ENCODE results near the gene LRRC52. TPM values are rescaled to one million over a fixed set of nuclear protein-coding genes. Genes with fewer than 3 reads are reported as not detected.
"Not testable (repeated sequence)": the region's sequence is repeated elsewhere in the genome, so short reads cannot be mapped to it uniquely, and the experiment has no call there.

LRRC52 gene
- total RNA-seq, 1 donor from 2014 or later = not detected

- no peak for TF ChIP-seq POLR2A (IDR thresholded peaks at IDR 0.05)
- no peak for TF ChIP-seq CTCF (IDR thresholded peaks at IDR 0.05)
- TF ChIP-seq POLR2AphosphoS5 (IDR thresholded peaks at IDR 0.05; ENCODE audit: insufficient read depth in 1 of 2, low read depth in 1 of 2) = no peak
- DNase-seq (ENCODE audit: extremely low spot score in 2 of 2) = no peak
- intact Hi-C loops (cut with DNase I) = no loop called here
- no peaks in the 10 kb centered on the region for H3K9me3 ChIP-seq
- no peaks in the 10 kb centered on the region for H3K27me3 ChIP-seq
- no peaks in the 10 kb centered on the region for H3K36me3 ChIP-seq
- no peak overlapping the region for H3K27ac ChIP-seq
- no peaks in the 10 kb centered on the region for H3K4me1 ChIP-seq
- no peak overlapping the region for H3K4me3 ChIP-seq
These were observed 61.4 kb downstream of the LRRC52 start for GRCh38 chr1:165605246-165605645.

- H3K36me3 ChIP-seq; H3K27me3 ChIP-seq; H3K4me1 ChIP-seq; H3K27ac ChIP-seq; H3K4me3 ChIP-seq; intact Hi-C loops (cut with DNase I); H3K9me3 ChIP-seq; DNase-seq (ENCODE audit: extremely low spot score in 2 of 2): not testable (repeated sequence)
These were observed 62.9 kb downstream of the LRRC52 start for GRCh38 chr1:165606676-165607075.

- H3K36me3 ChIP-seq = no peaks in the 10 kb centered on the region
- H3K4me1 ChIP-seq = no peaks in the 10 kb centered on the region
- H3K4me3 ChIP-seq = no peak overlapping the region
- H3K27ac ChIP-seq = no peak overlapping the region
- no peak for DNase-seq (ENCODE audit: extremely low spot score in 2 of 2)
- TF ChIP-seq POLR2AphosphoS5 (IDR thresholded peaks at IDR 0.05; ENCODE audit: insufficient read depth in 1 of 2, low read depth in 1 of 2) (no peak), POLR2A (IDR thresholded peaks at IDR 0.05) (no peak), CTCF (IDR thresholded peaks at IDR 0.05) (no peak)
- H3K27me3 ChIP-seq = no peaks in the 10 kb centered on the region
- H3K9me3 ChIP-seq = no peaks in the 10 kb centered on the region
- intact Hi-C loops (cut with DNase I) = no loop called here
These were observed 67.1 kb downstream of the LRRC52 start for GRCh38 chr1:165610866-165611265.

DNA sequence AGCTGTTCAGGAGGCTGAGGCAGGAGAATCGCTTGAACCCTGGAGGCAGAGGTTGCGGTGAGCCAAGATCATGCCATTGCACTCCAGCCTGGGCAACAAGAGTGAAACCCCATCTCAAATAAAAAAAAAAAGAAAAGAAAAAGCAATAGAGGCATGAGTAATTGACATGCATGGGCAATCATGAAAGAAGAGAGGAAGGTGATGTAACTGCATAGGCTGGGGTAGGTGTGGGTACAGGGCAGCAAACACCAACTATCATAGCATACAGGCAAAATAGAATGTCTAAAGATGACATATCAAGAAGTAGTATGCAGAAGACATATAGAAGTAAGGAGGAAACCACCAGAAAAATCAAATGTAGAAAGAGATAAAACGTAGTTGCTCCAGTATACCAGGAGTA, 68.3 kb downstream of the LRRC52 start:
- DNase-seq (ENCODE audit: extremely low spot score in 2 of 2) = no peak
- H3K36me3 ChIP-seq = no peaks in the 10 kb centered on the region
- TF ChIP-seq CTCF (IDR thresholded peaks at IDR 0.05) = no peak
- TF ChIP-seq POLR2A (IDR thresholded peaks at IDR 0.05) = no peak
- no peak for TF ChIP-seq POLR2AphosphoS5 (IDR thresholded peaks at IDR 0.05; ENCODE audit: insufficient read depth in 1 of 2, low read depth in 1 of 2)
- intact Hi-C loops (cut with DNase I) = no loop called here
- no peaks in the 10 kb centered on the region for H3K27me3 ChIP-seq
- no peaks in the 10 kb centered on the region for H3K4me1 ChIP-seq
- no peak overlapping the region for H3K27ac ChIP-seq
- no peaks in the 10 kb centered on the region for H3K9me3 ChIP-seq
- no peak overlapping the region for H3K4me3 ChIP-seq

Other genes with a start within 250 kb of the LRRC52 start
- not detected for gene LMX1A, start 187.3 kb upstream of the LRRC52 start, total RNA-seq
- not detected for gene RXRG, start 98.9 kb upstream of the LRRC52 start, total RNA-seq
- 176 TPM for gene MGST3, start 87.2 kb downstream of the LRRC52 start, total RNA-seq
- 57.5 TPM for gene ALDH9A1, start 154.6 kb downstream of the LRRC52 start, total RNA-seq
- 33.1 TPM for gene TMCO1, start 224.9 kb downstream of the LRRC52 start, total RNA-seq